22Rv1 (cell line): ENCODE results near the gene JUN.

Experiments used
- H3K27ac ChIP-seq: fragments of 450-650 bp; 2 replicates; pipeline ENCODE4 v1.5.1; 2017
- CTCF ChIP-seq: fragments of 450-650 bp; IDR thresholded peaks from 2 replicates; pipeline ENCODE4 v1.5.1; 2017; ENCODE audit warnings: mild to moderate bottlenecking
- ZFX ChIP-seq: fragments of 450-650 bp; IDR thresholded peaks from 2 replicates; pipeline ENCODE4 v1.6.1; 2017; ENCODE audit warnings: antibody characterized with exemption, borderline replicate concordance

The JUN gene

DNA sequence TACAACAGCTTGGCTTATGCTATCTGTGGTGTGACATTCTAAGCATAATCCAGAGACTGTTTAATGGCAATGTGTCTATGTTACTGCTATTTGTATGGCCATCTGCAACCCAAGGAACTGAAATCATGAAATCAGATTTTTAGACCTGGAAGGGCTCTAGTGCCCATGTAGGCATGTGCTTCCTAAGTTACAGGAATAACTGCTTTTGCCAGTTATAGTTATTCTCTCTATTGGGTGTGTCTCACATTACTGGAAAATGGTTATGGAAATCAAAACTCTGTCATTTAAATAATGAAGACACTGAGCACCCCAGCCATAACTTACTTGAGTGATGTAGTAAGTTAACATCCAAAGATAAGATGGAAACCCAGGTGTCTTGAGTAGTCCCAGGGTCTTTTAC lies 12.6 kb upstream of the JUN start:
- H3K27ac ChIP-seq = no peak overlapping the region
- no peak for TF ChIP-seq CTCF
- no peak for TF ChIP-seq ZFX

- TF ChIP-seq ZFX (no peak), CTCF (no peak)
- no peak overlapping the region for H3K27ac ChIP-seq
Observed at GRCh38 chr1:58794585-58794984, 10.7 kb upstream of the JUN start.

DNA sequence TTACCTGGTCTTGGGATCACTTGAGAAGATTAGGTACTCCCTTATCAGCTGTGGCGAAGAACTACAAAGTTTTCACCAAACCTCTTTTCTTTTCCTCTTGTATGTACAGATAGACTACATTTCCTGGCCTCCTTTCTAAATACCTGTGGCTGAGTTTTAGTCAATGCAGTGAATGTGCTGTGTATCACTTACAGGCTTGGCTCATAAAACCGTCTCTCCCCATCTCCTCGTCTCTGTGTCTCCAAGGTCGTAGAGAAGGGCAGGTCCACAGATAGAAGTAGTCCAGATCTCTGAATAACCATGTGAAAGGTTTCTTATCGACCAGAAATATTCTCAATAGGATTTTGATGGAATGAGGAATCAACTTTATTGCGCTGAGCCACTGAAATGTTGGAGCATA lies 9.0 kb upstream of the JUN start:
- H3K27ac ChIP-seq = no peak overlapping the region
- TF ChIP-seq CTCF = no peak
- no peak for TF ChIP-seq ZFX

GRCh38 chr1:58791106-58791505 lies 7.3 kb upstream of the JUN start:
- TF ChIP-seq ZFX (no peak), CTCF (no peak)

GRCh38 chr1:58789996-58790660 lies 6.3 kb upstream of the JUN start:
- TF ChIP-seq CTCF (no peak), ZFX (no peak)
- H3K27ac ChIP-seq = no peak overlapping the region

More at GRCh38 chr1:58791106-58791505, 7.3 kb upstream of the JUN start:
- no peak overlapping the region for H3K27ac ChIP-seq

GRCh38 chr1:58789322-58789856 lies 5.5 kb upstream of the JUN start:
- no peak overlapping the region for H3K27ac ChIP-seq
- no peak for TF ChIP-seq CTCF
- TF ChIP-seq ZFX = no peak

DNA sequence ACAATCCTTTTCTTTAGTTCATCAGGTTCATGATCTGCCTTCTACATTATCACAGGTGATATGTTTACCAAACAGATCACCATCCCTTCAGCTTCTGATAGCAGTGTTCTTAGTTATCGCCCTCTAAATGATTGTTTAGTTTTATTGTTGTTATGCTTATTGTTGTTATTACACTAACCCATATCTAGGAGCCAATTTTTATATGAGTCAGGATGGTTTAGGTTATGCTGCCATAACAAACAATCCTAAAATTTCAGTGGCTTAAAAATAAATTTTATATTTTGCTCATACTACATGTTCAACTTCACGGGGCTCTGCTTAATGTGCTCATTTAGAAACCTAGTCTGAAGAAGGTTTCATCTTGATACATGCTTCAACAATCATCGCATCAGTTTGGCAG lies 4.4 kb upstream of the JUN start:
- no peak overlapping the region for H3K27ac ChIP-seq
- TF ChIP-seq CTCF (no peak), ZFX (no peak)
